ENCODE measurements around the gene HSPH1.

DNA sequence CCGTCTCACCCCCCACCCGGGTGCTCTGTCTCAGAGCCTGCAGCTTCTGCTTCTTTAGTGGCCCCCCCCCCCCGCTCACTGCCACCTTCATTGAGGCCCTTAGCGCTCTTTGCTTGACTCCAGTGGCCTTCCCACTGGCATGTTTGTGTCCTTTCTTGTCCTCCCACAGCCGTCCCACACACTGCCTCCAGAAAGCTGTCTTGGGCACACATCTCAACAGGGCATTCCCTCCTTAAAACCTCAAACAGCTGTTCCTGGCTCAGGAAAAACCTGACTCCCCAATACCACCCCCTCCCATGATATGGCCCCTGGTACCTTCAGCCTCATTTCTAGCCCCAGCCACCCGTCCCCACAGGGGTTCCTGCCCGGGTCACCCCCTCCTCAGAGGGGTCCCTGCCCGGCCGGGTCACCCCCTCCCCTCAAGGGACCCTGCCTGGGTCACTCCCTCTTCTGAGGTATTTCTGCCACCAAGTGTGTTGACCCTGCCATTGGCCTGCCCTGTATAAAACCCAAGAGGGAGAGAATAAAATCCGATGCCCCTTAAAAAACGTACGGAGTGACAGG is 46.9 kb upstream of the HSPH1 start:
- TF ChIP-seq, protein P1, sequence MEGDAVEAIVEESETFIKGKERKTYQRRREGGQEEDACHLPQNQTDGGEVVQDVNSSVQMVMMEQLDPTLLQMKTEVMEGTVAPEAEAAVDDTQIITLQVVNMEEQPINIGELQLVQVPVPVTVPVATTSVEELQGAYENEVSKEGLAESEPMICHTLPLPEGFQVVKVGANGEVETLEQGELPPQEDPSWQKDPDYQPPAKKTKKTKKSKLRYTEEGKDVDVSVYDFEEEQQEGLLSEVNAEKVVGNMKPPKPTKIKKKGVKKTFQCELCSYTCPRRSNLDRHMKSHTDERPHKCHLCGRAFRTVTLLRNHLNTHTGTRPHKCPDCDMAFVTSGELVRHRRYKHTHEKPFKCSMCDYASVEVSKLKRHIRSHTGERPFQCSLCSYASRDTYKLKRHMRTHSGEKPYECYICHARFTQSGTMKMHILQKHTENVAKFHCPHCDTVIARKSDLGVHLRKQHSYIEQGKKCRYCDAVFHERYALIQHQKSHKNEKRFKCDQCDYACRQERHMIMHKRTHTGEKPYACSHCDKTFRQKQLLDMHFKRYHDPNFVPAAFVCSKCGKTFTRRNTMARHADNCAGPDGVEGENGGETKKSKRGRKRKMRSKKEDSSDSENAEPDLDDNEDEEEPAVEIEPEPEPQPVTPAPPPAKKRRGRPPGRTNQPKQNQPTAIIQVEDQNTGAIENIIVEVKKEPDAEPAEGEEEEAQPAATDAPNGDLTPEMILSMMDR (IDR thresholded peaks at IDR 0.05 in 8 of 11, conservative IDR thresholded peaks at IDR 0.05 in 3 of 11) = no peak
- TF ChIP-seq POLR2AphosphoS5 (IDR thresholded peaks at IDR 0.05) = no peak
